Measurements from ENCODE around the gene PARN. TPM values are rescaled to one million over a fixed set of nuclear protein-coding genes. Genes with fewer than 3 reads are reported as not detected.

PARN gene
- total and polyA plus RNA-seq, 2 experiments from 2014 or later, result 32.5 to 61.3 TPM

DNA sequence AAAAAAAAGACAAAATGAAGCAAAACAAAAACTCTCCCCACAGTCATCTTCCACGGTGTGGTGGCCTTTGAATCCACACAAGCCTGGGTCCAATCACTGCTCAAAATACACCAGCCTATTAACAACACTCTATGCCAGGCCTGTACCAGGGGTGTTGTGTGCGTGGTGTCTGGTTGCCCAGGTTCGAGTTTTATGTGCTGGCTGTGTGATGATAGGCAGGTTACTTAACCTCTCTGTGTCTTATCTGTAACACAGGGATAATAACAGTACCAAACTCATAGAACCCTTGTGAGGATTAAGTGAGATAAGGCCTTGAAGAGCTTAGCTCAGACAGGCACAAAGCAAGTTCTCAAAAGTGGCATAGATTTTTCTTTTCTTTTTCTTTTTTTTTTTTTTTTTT is 235.2 kb downstream of the PARN start:
- H3K36me3 Mint-ChIP-seq (ENCODE audit: low read depth), result no peaks in the 10 kb centered on the region
- DNase-seq (ENCODE audit: low spot score), result no peak
- H3K4me3 ChIP-seq, result no peak overlapping the region
- H3K4me3 Mint-ChIP-seq, result no peak overlapping the region
- H2AFZ ChIP-seq, result no peak overlapping the region
- H3F3A ChIP-seq (replicated peaks; ENCODE audit: low read depth), result no peaks in the 10 kb centered on the region
- H3K4me1 ChIP-seq (ENCODE audit: insufficient read depth), result no peaks in the 10 kb centered on the region
- no peaks in the 10 kb centered on the region for H3K27me3 ChIP-seq (ENCODE audit: insufficient read depth)
- H3K36me3 ChIP-seq (ENCODE audit: insufficient read depth), result no peaks in the 10 kb centered on the region
- no peaks in the 10 kb centered on the region for H3K9me3 Mint-ChIP-seq
- H3K4me1 Mint-ChIP-seq, result peaks cover 4% of the 10 kb centered on the region; the same call in 2 of the 3 replicates
- ATAC-seq, result no peak
- no peak overlapping the region for H3K4me2 ChIP-seq
- H3K79me2 ChIP-seq (replicated peaks; ENCODE audit: insufficient read depth), result no peaks in the 10 kb centered on the region
- TF ChIP-seq, protein P1, sequence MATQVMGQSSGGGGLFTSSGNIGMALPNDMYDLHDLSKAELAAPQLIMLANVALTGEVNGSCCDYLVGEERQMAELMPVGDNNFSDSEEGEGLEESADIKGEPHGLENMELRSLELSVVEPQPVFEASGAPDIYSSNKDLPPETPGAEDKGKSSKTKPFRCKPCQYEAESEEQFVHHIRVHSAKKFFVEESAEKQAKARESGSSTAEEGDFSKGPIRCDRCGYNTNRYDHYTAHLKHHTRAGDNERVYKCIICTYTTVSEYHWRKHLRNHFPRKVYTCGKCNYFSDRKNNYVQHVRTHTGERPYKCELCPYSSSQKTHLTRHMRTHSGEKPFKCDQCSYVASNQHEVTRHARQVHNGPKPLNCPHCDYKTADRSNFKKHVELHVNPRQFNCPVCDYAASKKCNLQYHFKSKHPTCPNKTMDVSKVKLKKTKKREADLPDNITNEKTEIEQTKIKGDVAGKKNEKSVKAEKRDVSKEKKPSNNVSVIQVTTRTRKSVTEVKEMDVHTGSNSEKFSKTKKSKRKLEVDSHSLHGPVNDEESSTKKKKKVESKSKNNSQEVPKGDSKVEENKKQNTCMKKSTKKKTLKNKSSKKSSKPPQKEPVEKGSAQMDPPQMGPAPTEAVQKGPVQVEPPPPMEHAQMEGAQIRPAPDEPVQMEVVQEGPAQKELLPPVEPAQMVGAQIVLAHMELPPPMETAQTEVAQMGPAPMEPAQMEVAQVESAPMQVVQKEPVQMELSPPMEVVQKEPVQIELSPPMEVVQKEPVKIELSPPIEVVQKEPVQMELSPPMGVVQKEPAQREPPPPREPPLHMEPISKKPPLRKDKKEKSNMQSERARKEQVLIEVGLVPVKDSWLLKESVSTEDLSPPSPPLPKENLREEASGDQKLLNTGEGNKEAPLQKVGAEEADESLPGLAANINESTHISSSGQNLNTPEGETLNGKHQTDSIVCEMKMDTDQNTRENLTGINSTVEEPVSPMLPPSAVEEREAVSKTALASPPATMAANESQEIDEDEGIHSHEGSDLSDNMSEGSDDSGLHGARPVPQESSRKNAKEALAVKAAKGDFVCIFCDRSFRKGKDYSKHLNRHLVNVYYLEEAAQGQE (IDR thresholded peaks at IDR 0.05; ENCODE audit: unreplicated experiment), result no peak
- TF ChIP-seq ZNF331 (CRISPR knock-in tag; IDR thresholded peaks at IDR 0.05; ENCODE audit: low read depth), result no peak
- TF ChIP-seq POLR2AphosphoS5 (IDR thresholded peaks at IDR 0.05; ENCODE audit: low read depth), result no peak
- TF ChIP-seq NANOG (IDR thresholded peaks at IDR 0.05; ENCODE audit: borderline replicate concordance), result no peak
- TF ChIP-seq CREB1 (CRISPR knock-in tag; IDR thresholded peaks at IDR 0.05; ENCODE audit: low read depth), result no peak
- no peak for TF ChIP-seq ZNF114 (CRISPR knock-in tag; IDR thresholded peaks at IDR 0.05)
- TF ChIP-seq, protein P2, sequence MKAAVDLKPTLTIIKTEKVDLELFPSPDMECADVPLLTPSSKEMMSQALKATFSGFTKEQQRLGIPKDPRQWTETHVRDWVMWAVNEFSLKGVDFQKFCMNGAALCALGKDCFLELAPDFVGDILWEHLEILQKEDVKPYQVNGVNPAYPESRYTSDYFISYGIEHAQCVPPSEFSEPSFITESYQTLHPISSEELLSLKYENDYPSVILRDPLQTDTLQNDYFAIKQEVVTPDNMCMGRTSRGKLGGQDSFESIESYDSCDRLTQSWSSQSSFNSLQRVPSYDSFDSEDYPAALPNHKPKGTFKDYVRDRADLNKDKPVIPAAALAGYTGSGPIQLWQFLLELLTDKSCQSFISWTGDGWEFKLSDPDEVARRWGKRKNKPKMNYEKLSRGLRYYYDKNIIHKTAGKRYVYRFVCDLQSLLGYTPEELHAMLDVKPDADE (IDR thresholded peaks at IDR 0.05), result no peak
- TF ChIP-seq EZH2 (IDR thresholded peaks at IDR 0.05; ENCODE audit: low read depth, unreplicated experiment), result no peak
- TF ChIP-seq, protein P3, sequence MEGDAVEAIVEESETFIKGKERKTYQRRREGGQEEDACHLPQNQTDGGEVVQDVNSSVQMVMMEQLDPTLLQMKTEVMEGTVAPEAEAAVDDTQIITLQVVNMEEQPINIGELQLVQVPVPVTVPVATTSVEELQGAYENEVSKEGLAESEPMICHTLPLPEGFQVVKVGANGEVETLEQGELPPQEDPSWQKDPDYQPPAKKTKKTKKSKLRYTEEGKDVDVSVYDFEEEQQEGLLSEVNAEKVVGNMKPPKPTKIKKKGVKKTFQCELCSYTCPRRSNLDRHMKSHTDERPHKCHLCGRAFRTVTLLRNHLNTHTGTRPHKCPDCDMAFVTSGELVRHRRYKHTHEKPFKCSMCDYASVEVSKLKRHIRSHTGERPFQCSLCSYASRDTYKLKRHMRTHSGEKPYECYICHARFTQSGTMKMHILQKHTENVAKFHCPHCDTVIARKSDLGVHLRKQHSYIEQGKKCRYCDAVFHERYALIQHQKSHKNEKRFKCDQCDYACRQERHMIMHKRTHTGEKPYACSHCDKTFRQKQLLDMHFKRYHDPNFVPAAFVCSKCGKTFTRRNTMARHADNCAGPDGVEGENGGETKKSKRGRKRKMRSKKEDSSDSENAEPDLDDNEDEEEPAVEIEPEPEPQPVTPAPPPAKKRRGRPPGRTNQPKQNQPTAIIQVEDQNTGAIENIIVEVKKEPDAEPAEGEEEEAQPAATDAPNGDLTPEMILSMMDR (conservative IDR thresholded peaks at IDR 0.05; ENCODE audit: low read depth in 2 of 2), result no peak
- TF ChIP-seq, protein P4, sequence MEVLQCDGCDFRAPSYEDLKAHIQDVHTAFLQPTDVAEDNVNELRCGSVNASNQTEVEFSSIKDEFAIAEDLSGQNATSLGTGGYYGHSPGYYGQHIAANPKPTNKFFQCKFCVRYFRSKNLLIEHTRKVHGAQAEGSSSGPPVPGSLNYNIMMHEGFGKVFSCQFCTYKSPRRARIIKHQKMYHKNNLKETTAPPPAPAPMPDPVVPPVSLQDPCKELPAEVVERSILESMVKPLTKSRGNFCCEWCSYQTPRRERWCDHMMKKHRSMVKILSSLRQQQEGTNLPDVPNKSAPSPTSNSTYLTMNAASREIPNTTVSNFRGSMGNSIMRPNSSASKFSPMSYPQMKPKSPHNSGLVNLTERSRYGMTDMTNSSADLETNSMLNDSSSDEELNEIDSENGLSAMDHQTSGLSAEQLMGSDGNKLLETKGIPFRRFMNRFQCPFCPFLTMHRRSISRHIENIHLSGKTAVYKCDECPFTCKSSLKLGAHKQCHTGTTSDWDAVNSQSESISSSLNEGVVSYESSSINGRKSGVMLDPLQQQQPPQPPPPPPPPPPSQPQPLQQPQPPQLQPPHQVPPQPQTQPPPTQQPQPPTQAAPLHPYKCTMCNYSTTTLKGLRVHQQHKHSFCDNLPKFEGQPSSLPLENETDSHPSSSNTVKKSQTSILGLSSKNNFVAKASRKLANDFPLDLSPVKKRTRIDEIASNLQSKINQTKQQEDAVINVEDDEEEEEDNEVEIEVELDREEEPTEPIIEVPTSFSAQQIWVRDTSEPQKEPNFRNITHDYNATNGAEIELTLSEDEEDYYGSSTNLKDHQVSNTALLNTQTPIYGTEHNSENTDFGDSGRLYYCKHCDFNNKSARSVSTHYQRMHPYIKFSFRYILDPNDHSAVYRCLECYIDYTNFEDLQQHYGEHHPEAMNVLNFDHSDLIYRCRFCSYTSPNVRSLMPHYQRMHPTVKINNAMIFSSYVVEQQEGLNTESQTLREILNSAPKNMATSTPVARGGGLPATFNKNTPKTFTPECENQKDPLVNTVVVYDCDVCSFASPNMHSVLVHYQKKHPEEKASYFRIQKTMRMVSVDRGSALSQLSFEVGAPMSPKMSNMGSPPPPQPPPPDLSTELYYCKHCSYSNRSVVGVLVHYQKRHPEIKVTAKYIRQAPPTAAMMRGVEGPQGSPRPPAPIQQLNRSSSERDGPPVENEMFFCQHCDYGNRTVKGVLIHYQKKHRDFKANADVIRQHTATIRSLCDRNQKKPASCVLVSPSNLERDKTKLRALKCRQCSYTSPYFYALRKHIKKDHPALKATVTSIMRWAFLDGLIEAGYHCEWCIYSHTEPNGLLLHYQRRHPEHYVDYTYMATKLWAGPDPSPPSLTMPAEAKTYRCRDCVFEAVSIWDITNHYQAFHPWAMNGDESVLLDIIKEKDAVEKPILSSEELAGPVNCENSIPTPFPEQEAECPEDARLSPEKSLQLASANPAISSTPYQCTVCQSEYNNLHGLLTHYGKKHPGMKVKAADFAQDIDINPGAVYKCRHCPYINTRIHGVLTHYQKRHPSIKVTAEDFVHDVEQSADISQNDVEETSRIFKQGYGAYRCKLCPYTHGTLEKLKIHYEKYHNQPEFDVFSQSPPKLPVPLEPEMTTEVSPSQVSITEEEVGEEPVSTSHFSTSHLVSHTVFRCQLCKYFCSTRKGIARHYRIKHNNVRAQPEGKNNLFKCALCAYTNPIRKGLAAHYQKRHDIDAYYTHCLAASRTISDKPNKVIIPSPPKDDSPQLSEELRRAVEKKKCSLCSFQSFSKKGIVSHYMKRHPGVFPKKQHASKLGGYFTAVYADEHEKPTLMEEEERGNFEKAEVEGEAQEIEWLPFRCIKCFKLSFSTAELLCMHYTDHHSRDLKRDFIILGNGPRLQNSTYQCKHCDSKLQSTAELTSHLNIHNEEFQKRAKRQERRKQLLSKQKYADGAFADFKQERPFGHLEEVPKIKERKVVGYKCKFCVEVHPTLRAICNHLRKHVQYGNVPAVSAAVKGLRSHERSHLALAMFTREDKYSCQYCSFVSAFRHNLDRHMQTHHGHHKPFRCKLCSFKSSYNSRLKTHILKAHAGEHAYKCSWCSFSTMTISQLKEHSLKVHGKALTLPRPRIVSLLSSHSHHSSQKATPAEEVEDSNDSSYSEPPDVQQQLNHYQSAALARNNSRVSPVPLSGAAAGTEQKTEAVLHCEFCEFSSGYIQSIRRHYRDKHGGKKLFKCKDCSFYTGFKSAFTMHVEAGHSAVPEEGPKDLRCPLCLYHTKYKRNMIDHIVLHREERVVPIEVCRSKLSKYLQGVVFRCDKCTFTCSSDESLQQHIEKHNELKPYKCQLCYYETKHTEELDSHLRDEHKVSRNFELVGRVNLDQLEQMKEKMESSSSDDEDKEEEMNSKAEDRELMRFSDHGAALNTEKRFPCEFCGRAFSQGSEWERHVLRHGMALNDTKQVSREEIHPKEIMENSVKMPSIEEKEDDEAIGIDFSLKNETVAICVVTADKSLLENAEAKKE (CRISPR knock-in tag; IDR thresholded peaks at IDR 0.05), result no peak
- TF ChIP-seq JUNB (IDR thresholded peaks at IDR 0.05; ENCODE audit: unreplicated experiment), result no peak
- no peak for TF ChIP-seq EZH2phosphoT487 (IDR thresholded peaks at IDR 0.05; ENCODE audit: unreplicated experiment)
- H3K27ac ChIP-seq (ENCODE audit: low read depth), result no peak overlapping the region
- H3K9me2 ChIP-seq (ENCODE audit: insufficient read depth), result no peaks in the 10 kb centered on the region
- H3K27me3 Mint-ChIP-seq (ENCODE audit: insufficient read depth, low read depth, poor library complexity), result peaks cover 10% of the 10 kb centered on the region
- H3K27ac Mint-ChIP-seq, result no peak overlapping the region
- H4K20me1 ChIP-seq (replicated peaks; ENCODE audit: insufficient read depth), result no peaks in the 10 kb centered on the region

Data from GM23338 (cell line).